Panc1 (cell line): ENCODE results near the gene MOB2. TPM values are rescaled to one million over a fixed set of nuclear protein-coding genes. Genes with fewer than 3 reads are reported as not detected.

Source experiments
- ATAC-seq: fragments of 200-7000 bp; cut with Tn5 transposase; 2 replicates; pipeline ENCODE4 v1.9.1; 2020; ENCODE audit warnings: mild to moderate bottlenecking, moderate library complexity
- BruUV-seq: library from RNA; stranded (reverse); fragments of 400-500 nt; replicated peaks from 2 replicates; lab custom pipeline; 2021; lab: Mats Ljungman, UMichigan
- CTCF ChIA-PET: fragments of 300-600 bp; sonication (Branson Sonifier 250); formaldehyde crosslinking; loops from one replicate; lab custom pipeline; 2022; ENCODE audit warnings: antibody characterized with exemption; lab: Charles Lee
- POLR2A ChIA-PET: fragments of 300-600 bp; sonication (Branson Sonifier 250); formaldehyde crosslinking; loops from one replicate; lab custom pipeline; 2022; ENCODE audit warnings: antibody characterized with exemption; lab: Charles Lee
- DNase-seq: peaks from one replicate; pipeline ENCODE4 v3.0.0-alpha.2; 2010; ENCODE audit warnings: low read depth, low spot score
- H3K27ac ChIP-seq: 2 replicates; pipeline ENCODE4 v1.5.1; 2011; ENCODE audit warnings: mild to moderate bottlenecking, low read length, inconsistent platforms
- H3K27me3 ChIP-seq: fragments of 200-500 bp; sonication (Bioruptor generic); 2 replicates; pipeline ENCODE4 v1.6.0; 2014; ENCODE audit warnings: low read length, inconsistent platforms; ENCODE audit not compliant: control insufficient read depth, insufficient read depth
- H3K36me3 ChIP-seq: fragments of 200-500 bp; sonication (Bioruptor generic); 2 replicates; pipeline ENCODE4 v1.5.1; 2014; ENCODE audit warnings: inconsistent platforms, mild to moderate bottlenecking, low read length, moderate library complexity; ENCODE audit not compliant: control insufficient read depth, insufficient read depth
- H3K4me1 ChIP-seq: 2 replicates; pipeline ENCODE4 v1.5.1; 2011; ENCODE audit warnings: inconsistent platforms, mild to moderate bottlenecking, low read length, moderate library complexity; ENCODE audit not compliant: control insufficient read depth, insufficient read depth
- H3K4me3 ChIP-seq, 2 experiments: 2 replicates each; pipeline ENCODE4 v1.5.1; 2011 to 2012; ENCODE audit warnings: low read depth in 2 of 2, low read length in 2 of 2, mild to moderate bottlenecking in 2 of 2, inconsistent platforms in 1 of 2, moderate library complexity in 1 of 2
- H3K9me3 ChIP-seq: fragments of 200-500 bp; sonication (Bioruptor generic); 2 replicates; pipeline ENCODE4 v1.5.1; 2014; ENCODE audit warnings: low read depth, mild to moderate bottlenecking, inconsistent platforms, low read length, moderate library complexity; ENCODE audit not compliant: control insufficient read depth, insufficient read depth
- POLR2AphosphoS5 ChIP-seq: IDR thresholded peaks from 2 replicates; pipeline ENCODE4 v1.6.1; 2012; ENCODE audit warnings: mild to moderate bottlenecking, low read depth, low read length, moderate library complexity
- SIN3A ChIP-seq: IDR thresholded peaks from 2 replicates; pipeline ENCODE4 v1.6.1; 2012; ENCODE audit warnings: low read depth, mild to moderate bottlenecking, low read length, moderate library complexity, borderline replicate concordance; ENCODE audit not compliant: insufficient read depth
- TCF7L2 ChIP-seq: IDR thresholded peaks from 2 replicates; pipeline ENCODE4 v1.6.1; 2011; ENCODE audit warnings: mild to moderate bottlenecking, low read depth, low read length, inconsistent platforms
- in situ Hi-C: cut with HindIII; loops from 2 replicates; pipeline ENCODE4 v1.10.0; 2016; ENCODE audit warnings: low sequenced_read_pairs, low pct_unique_long_range_greater_than_20kb
- intact Hi-C: fragments of 100-400 bp; cut with micrococcal nuclease; formaldehyde crosslinking; loops from one replicate; pipeline ENCODE4 v1.10.0; 2022; ENCODE audit not compliant: unreplicated experiment
- total RNA-seq: library from RNA; stranded (reverse); gene quantifications from one replicate; pipeline ENCODE4 v1.2.1, GENCODE V29; 2021; ENCODE audit not compliant: unreplicated experiment
- TF ChIP-seq, protein P1 (sequence below), 2 experiments: IDR thresholded peaks; 2 replicates each; pipeline ENCODE4 v1.6.1; 2011 to 2012; ENCODE audit warnings: low read depth in 2 of 2, control low read depth in 1 of 2, low read length in 1 of 2, mild to moderate bottlenecking in 1 of 2, moderate library complexity in 1 of 2; ENCODE audit not compliant: insufficient read depth in 1 of 2

MOB2 gene
- total RNA-seq, 1 experiment from 2014 or later: 51.2 TPM

DNA sequence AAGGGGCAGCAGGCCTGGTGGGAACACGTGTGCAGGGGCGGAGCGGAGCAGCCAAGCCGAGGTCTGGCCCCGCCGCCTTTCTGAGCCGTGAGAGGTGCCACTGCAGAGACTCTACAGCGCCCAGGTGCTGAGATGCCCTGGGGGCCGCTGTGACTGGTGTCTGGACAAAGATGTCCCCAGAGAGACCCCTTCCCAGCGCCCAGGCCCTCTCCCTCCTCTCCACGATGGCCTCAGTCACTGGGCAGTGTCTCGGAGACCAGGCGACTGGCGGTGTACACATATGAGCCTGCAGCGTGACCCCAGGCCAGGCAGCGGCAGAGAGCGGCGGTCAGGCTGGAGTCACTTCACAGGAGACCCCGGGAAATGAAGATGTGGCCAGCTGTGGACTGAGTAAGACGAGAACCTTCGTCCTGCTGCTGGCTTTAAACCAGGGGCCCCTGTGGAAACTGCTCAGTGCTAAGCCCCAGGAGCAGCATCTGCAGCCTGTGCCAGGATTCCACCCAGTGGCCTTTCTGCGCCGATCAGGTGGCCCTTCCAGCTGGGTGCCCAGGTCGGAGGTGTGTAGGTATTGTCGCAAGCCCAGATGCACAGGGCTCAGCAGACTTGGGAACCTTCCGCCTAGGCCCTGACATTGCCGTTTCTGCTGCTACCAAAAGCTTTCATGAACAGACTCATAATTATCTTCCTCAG lies 34.7 kb downstream of the MOB2 start:
- DNase-seq (no peak), ATAC-seq (no peak)
- in situ Hi-C loops (no loop called here), intact Hi-C loops (no loop called here)
- H3K27me3 ChIP-seq: no peaks in the 10 kb centered on the region
- peaks cover 18% of the 10 kb centered on the region for H3K4me1 ChIP-seq
- ChIA-PET CTCF (no interaction called here), POLR2A (no interaction called here)
- TF ChIP-seq TCF7L2 (peak; percentile 62), POLR2AphosphoS5 (no peak), SIN3A (no peak)
- H3K4me3 ChIP-seq: no peak overlapping the region
- no peak overlapping the region for H3K27ac ChIP-seq
- no peaks in the 10 kb centered on the region for H3K9me3 ChIP-seq
- no TSS peak for BruUV-seq
- H3K36me3 ChIP-seq: no peaks in the 10 kb centered on the region

DNA sequence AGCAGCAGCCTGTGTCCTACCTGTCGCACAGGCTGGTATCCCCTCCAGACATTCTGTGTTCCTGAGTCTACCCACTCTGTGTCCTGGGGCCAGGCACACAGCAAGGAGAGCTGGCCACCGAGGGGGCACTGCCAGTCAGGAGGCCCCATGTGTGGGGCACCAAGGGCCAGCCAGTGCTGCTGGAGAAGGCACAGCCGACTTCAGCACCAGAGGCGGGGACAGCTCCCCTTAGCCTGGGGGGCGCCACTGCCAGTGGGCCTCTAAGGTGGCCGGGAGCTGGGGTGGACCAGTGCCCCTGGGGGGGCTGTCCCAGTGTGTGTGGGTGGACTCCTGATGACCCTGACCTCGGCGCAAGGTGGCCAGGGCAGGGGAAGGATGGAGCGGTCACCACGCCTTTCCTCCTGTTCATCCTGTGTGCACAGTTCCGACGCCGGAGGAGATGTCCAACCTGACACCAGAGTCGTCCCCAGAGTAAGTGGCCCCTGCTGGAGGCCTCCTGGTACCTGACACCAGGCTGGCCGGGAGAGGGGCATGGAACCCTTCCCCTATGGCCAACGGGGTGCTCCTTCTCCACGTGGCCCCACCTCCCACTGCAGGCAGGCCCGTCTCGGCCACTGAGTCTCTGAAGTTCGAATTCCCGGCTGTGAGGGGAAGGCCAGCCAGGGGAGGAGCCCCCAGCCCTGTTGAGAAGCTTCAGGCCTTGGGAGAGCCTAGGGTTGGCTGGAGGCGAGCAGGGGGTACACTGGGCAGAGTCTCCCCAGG lies 35.4 kb downstream of the MOB2 start:
- Histone ChIP-seq H3K36me3 (no peaks in the 10 kb centered on the region), H3K27ac (no peak overlapping the region), H3K4me3 (no peak overlapping the region), H3K4me1 (peaks cover 16% of the 10 kb centered on the region), H3K27me3 (no peaks in the 10 kb centered on the region), H3K9me3 (no peaks in the 10 kb centered on the region)
- in situ Hi-C loops (no loop called here), intact Hi-C loops (no loop called here)
- DNase-seq: no peak
- BruUV-seq: no TSS peak
- TF ChIP-seq, protein P1, sequence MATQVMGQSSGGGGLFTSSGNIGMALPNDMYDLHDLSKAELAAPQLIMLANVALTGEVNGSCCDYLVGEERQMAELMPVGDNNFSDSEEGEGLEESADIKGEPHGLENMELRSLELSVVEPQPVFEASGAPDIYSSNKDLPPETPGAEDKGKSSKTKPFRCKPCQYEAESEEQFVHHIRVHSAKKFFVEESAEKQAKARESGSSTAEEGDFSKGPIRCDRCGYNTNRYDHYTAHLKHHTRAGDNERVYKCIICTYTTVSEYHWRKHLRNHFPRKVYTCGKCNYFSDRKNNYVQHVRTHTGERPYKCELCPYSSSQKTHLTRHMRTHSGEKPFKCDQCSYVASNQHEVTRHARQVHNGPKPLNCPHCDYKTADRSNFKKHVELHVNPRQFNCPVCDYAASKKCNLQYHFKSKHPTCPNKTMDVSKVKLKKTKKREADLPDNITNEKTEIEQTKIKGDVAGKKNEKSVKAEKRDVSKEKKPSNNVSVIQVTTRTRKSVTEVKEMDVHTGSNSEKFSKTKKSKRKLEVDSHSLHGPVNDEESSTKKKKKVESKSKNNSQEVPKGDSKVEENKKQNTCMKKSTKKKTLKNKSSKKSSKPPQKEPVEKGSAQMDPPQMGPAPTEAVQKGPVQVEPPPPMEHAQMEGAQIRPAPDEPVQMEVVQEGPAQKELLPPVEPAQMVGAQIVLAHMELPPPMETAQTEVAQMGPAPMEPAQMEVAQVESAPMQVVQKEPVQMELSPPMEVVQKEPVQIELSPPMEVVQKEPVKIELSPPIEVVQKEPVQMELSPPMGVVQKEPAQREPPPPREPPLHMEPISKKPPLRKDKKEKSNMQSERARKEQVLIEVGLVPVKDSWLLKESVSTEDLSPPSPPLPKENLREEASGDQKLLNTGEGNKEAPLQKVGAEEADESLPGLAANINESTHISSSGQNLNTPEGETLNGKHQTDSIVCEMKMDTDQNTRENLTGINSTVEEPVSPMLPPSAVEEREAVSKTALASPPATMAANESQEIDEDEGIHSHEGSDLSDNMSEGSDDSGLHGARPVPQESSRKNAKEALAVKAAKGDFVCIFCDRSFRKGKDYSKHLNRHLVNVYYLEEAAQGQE (IDR thresholded peaks at IDR 0.05; ENCODE audit: insufficient read depth in 1 of 2, low read depth in 2 of 2, low read length in 1 of 2): peak; percentile 96 to 98
- no peak for TF ChIP-seq POLR2AphosphoS5
- CTCF ChIA-PET: no interaction called here
- POLR2A ChIA-PET: no interaction called here
- no peak for ATAC-seq

DNA sequence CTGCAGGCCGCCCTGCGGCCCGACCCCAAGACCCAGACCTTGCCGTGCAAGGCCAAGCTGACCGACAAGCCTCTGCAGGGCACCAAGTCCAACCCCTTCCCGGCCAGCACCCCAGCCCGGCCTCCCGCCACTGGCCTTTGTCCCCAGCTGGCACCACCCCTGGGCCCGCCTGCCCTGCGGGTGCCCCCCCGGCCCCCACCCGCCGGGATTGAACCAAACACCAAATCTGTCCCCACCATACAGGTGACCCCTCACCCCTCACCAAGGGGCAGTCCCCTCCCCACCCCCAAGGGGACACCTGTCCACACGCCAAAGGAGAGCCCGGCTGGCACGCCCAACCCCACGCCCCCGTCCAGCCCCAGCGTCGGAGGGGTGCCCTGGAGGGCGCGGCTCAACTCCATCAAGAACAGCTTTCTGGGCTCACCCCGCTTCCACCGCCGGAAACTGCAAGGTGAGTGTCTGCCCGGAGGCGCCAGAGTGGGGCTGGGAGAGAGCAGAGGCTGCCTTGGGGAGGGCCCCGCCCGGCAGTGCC lies 36.2 kb downstream of the MOB2 start:
- in situ Hi-C loops (no loop called here), intact Hi-C loops (no loop called here)
- CTCF ChIA-PET: interaction anchor here (0.6 kb wide), 1 partner anchor 142 kb away, joined by 3 read pairs; no protein-coding TSS in a partner anchor
- Histone ChIP-seq H3K27me3 (no peaks in the 10 kb centered on the region), H3K4me1 (peaks cover 12% of the 10 kb centered on the region), H3K9me3 (no peaks in the 10 kb centered on the region), H3K4me3 (no peak overlapping the region), H3K36me3 (no peaks in the 10 kb centered on the region), H3K27ac (no peak overlapping the region)
- ATAC-seq (no peak), DNase-seq (no peak)
- TF ChIP-seq, protein P1 (IDR thresholded peaks at IDR 0.05; ENCODE audit: insufficient read depth in 1 of 2, low read depth in 2 of 2, low read length in 1 of 2): no peak
- TF ChIP-seq SIN3A: no peak
- POLR2A ChIA-PET: no interaction called here
- no TSS peak for BruUV-seq
